ENCODE results near the gene PTGER3.

GRCh38 chr1:71053146-71053545, 5.5 kb upstream of the PTGER3 start:
- TF ChIP-seq NFE2L2 (IDR thresholded peaks at IDR 0.05; ENCODE audit: low read depth, low read length), result no peak
- TF ChIP-seq MXI1 (IDR thresholded peaks at IDR 0.05; ENCODE audit: borderline replicate concordance, low read depth, low read length), result no peak
- TF ChIP-seq POLR2A (IDR thresholded peaks at IDR 0.05; ENCODE audit: low read depth, low read length), result no peak
- TF ChIP-seq CTCF (conservative IDR thresholded peaks at IDR 0.05; ENCODE audit: low read depth, low read length), result no peak
